GM19240 (cell line): Measurements from ENCODE around the gene CRACDL.

Source experiments
- DNase-seq: peaks from one replicate; pipeline ENCODE4 v3.0.0; 2011; ENCODE audit warnings: low spot score; ENCODE audit not compliant: insufficient read length

CRACDL gene

GRCh38 chr2:98825020-98825350 is 111.0 kb downstream of the CRACDL start:
- DNase-seq = no peak

- DNase-seq = no peak
Observed at GRCh38 chr2:98824256-98825019, 111.6 kb downstream of the CRACDL start.

GRCh38 chr2:98823196-98824170 is 112.5 kb downstream of the CRACDL start:
- DNase-seq = no peak

- no peak for DNase-seq
Observed at GRCh38 chr2:98822301-98823164, 113.5 kb downstream of the CRACDL start.

- no peak for DNase-seq
Observed at GRCh38 chr2:98821629-98822135, 114.3 kb downstream of the CRACDL start.

GRCh38 chr2:98819231-98819766 is 116.7 kb downstream of the CRACDL start:
- no peak for DNase-seq

GRCh38 chr2:98818164-98818563 is 117.9 kb downstream of the CRACDL start:
- no peak for DNase-seq

GRCh38 chr2:98816281-98816680 is 119.7 kb downstream of the CRACDL start:
- DNase-seq = no peak

GRCh38 chr2:98815795-98816194 is 120.2 kb downstream of the CRACDL start:
- DNase-seq = no peak

GRCh38 chr2:98811766-98812165 is 124.3 kb downstream of the CRACDL start:
- DNase-seq = no peak

- DNase-seq = no peak
Observed at GRCh38 chr2:98810588-98810928, 125.5 kb downstream of the CRACDL start.

- no peak for DNase-seq
Observed at GRCh38 chr2:98809878-98810587, 126.0 kb downstream of the CRACDL start.

GRCh38 chr2:98809116-98809515 is 126.9 kb downstream of the CRACDL start:
- DNase-seq = no peak

- no peak for DNase-seq
Observed at GRCh38 chr2:98808546-98808945, 127.5 kb downstream of the CRACDL start.

GRCh38 chr2:98807929-98808328 is 128.1 kb downstream of the CRACDL start:
- no peak for DNase-seq

- DNase-seq = no peak
Observed at GRCh38 chr2:98807221-98807620, 128.8 kb downstream of the CRACDL start.

- DNase-seq = no peak
Observed at GRCh38 chr2:98806236-98806697, 129.8 kb downstream of the CRACDL start.

- no peak for DNase-seq
Observed at GRCh38 chr2:98805412-98806171, 130.4 kb downstream of the CRACDL start.

GRCh38 chr2:98804736-98805135 is 131.3 kb downstream of the CRACDL start:
- no peak for DNase-seq

- no peak for DNase-seq
Observed at GRCh38 chr2:98804265-98804650, 131.8 kb downstream of the CRACDL start.
